Glomerular visceral epithelial cell (primary cell): ENCODE data around the gene GNA15.
A peak's percentile ranks its signal among the peaks of the same experiment; 100 is the strongest.

ENCODE experiments used
- DNase-seq: peaks from one replicate; pipeline ENCODE4 v3.0.0-alpha.2; 2016; ENCODE audit errors: extremely low spot score

GNA15 gene

GRCh38 chr19:3175781-3176714 lies 40.2 kb downstream of the GNA15 start:
- peak; percentile 60 for DNase-seq

- peak; percentile 57 for DNase-seq
These were observed 41.1 kb downstream of the GNA15 start for GRCh38 chr19:3176715-3177501.

- no peak for DNase-seq
These were observed 42.6 kb downstream of the GNA15 start, which contains the start of gene S1PR4 for GRCh38 chr19:3178377-3178972. Gene S1PR4 (plus strand): TSS chr19:3178769. CDS start chr19:3178793, 24 bp downstream.

- no peak for DNase-seq
These were observed 43.3 kb downstream of the GNA15 start for GRCh38 chr19:3178973-3179738.

- no peak for DNase-seq
These were observed 44.0 kb downstream of the GNA15 start for GRCh38 chr19:3179739-3180293.

GRCh38 chr19:3183721-3184641 lies 48.1 kb downstream of the GNA15 start:
- DNase-seq = no peak

- no peak for DNase-seq
These were observed 49.1 kb downstream of the GNA15 start for GRCh38 chr19:3184847-3185460.

- DNase-seq = peak; percentile 92
These were observed 49.8 kb downstream of the GNA15 start, which contains the start of gene NCLN for GRCh38 chr19:3185461-3186159. Gene NCLN (plus strand): TSS chr19:3185930. CDS start chr19:3186031, 101 bp downstream.

- no peak for DNase-seq
These were observed 50.4 kb downstream of the GNA15 start for GRCh38 chr19:3186160-3186688.

GRCh38 chr19:3186891-3187661 lies 51.2 kb downstream of the GNA15 start:
- DNase-seq = no peak

- no peak for DNase-seq
These were observed 52.1 kb downstream of the GNA15 start for GRCh38 chr19:3187662-3188511.

GRCh38 chr19:3188627-3189596 lies 53.1 kb downstream of the GNA15 start:
- DNase-seq = no peak

GRCh38 chr19:3189702-3190469 lies 54.1 kb downstream of the GNA15 start:
- DNase-seq = no peak

GRCh38 chr19:3190470-3190770 lies 54.6 kb downstream of the GNA15 start:
- no peak for DNase-seq
